Right ventricle myocardium superior (tissue), 1 donor: ENCODE results near the gene ZBTB2. TPM values are rescaled to one million over a fixed set of nuclear protein-coding genes. Genes with fewer than 3 reads are reported as not detected.
"Not testable (repeated sequence)": the region's sequence is repeated elsewhere in the genome, so short reads cannot be mapped to it uniquely, and the experiment has no call there.

ENCODE experiments used
- ATAC-seq: fragments of 200-7000 bp; cut with Tn5 transposase; one replicate; pipeline ENCODE4 v1.9.1; 2020; ENCODE audit warnings: mild to moderate bottlenecking; ENCODE audit not compliant: poor library complexity
- DNase-seq: peaks from one replicate; pipeline ENCODE4 v3.0.0-alpha.2; 2020
- intact Hi-C: fragments of 100-400 bp; cut with DNase I; formaldehyde crosslinking; loops from one replicate; pipeline ENCODE4 v1.11.2; 2022
- total RNA-seq: library from RNA; stranded (reverse); fragmentation: NEBNext Ultra II Directional; extraction: Animal tissue kit (Norgen Biotek cat#: 25700); gene quantifications from one replicate; pipeline ENCODE4 v1.2.1, GENCODE V29; 2021
- donor health status: DM: no; HTN: yes; CAD: no; lungs with severe emphysema.

The ZBTB2 gene
- total RNA-seq, 1 donor from 2014 or later = 4.1 TPM

DNA sequence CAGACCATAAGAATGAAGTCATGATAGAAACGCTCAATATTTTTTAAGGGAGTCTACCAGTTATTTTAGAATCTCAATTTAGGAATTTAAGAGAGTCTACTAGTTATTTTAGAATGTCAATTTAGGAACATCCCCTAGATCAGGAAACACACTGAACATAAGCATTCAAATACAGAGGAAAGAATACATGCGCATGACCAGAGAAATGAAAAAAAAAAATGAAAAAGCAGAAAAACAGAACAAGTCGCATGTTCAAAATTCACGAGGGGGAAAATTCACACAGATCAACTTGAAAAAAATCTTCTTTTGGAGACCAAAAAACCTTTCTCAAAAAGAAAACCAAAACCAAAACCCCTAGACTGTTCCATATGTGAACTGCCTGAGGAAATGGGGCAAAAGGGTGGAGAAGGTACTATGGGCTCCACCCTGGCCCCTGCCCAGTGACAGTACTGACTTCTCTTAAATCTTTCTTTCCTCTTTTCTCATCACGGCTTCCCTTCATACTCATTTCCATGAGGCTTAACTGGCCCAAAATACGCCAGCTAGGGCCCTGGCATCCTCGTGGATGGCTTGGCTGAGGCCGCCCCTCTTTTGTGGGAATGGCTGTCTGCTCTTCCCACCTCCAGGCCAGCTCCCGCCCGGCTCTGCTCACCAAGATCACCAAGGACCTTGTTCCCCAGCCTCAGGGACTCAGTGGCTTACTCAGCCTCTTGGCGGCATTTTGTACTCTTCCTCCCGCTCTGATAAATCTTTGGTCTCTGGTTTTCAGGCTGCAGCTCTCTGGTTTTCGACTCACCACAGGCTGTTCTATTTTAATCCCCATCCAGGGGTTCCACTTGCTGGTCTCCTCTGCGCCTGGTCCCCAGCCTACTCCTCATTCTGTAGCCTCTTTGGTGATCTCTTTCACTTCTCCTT lies 11.2 kb downstream of the ZBTB2 start:
- DNase-seq (peak; percentile 50), ATAC-seq (peak; percentile 44)
- intact Hi-C loops = no loop called here

DNA sequence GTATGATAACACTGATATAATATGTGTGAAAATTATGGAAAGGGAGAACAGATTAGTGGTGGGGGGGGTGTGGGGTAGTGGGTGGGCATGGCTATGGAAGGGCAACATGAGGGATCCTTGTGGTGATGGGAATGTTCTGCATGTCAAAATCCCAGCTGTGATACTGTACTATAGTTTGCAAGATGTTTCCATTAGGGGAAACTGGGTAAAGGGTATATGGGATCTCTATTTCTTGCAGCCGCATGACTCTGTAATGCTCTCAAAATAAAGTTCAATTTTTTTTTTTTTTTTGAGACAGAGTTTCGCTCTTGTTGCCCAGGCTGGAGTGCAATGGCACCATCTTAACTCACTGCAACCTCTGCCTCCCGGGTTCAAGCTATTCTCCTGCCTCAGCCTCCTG lies 14.3 kb downstream of the ZBTB2 start:
- DNase-seq (no peak), ATAC-seq (no peak)
- intact Hi-C loops = no loop called here

DNA sequence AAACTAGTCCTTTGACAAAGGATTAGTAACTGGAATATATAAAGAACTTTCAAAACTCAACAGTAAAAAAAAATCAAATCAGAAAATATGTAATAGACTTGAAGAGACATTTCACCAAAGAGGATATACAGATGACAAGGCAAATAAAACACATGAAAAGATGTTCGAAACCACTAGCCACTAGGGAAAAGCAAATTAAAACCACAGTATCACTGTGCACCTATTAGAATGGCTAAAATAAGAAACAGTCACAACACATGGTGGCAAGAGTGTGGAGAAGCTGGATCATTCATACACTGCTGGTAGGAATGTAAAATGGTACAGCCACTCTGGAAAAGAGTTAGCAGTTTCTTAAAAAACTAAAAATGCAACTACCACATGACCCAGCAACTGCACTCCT lies 14.9 kb downstream of the ZBTB2 start:
- no peak for ATAC-seq
- intact Hi-C loops = no loop called here
- no peak for DNase-seq

DNA sequence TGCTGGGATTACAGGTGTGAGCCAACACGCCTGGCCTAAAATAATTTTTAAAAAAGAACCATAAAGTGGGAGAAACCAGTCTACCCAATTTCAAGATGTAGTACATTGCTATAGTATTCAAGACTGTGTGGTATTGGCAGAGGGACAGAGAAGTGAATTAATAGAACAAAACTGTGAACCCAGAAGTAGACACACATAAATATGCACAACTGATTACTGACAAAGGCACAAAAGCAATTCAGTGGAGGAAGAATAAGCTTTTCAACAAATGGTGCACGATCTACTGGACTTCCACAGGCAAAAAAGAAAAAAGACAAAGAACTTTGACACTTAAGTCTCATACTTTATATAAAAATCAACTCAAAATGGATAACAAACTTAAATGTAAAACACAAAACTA lies 15.5 kb downstream of the ZBTB2 start:
- ATAC-seq (no peak), DNase-seq (no peak)
- intact Hi-C loops = no loop called here

DNA sequence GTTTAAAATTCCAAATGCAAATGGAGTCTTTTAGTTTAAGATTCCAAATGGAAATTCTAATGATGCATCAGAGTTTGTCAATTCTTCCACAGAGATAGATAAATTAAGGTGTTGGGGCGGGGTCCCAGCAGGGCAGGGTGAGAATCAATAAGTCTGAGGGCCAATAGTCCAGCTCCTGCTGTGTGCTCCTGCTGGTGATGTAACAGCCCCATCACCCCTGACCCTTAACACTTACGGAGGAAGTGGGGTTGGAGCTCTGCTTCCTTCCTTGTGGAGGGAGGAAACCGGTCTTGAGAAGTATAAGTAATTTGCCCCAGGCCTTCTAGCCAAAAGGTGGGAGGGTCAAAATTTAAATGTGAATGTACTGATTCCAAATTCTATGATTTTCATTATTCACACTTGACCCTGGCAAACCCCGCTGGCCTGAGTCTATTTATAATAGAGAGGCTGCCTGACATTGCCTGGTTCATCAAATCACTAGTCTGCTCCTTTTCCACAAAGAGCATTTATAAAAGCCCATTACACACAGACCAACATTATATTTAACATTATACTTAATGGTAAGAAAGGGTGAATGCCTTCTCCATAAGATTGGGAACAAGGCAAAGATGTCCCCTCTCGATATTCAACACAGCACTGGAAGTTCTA lies 17.2 kb downstream of the ZBTB2 start:
- intact Hi-C loops = no loop called here
- DNase-seq (no peak), ATAC-seq (peak; percentile 67)

DNA sequence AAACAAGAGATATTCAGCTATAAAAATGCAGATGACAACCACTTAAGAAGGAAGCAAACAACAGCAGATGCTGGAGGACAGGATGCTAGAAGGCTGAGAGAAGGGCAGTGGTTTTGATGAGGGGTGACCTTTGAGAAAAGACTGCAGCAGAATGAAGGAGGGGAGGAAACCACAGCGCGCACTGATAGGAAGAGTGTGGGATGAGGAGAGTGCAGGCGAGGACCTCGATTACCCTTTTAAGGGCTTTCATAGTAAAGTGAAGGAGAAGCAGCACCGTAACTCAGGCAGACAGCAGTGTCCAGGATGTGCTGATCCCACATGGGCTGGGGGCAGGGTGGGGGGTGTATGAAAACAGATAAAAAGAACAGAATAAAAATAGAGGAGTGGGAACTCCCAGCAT lies 19.2 kb downstream of the ZBTB2 start:
- DNase-seq (no peak), ATAC-seq (no peak)
- intact Hi-C loops = no loop called here

DNA sequence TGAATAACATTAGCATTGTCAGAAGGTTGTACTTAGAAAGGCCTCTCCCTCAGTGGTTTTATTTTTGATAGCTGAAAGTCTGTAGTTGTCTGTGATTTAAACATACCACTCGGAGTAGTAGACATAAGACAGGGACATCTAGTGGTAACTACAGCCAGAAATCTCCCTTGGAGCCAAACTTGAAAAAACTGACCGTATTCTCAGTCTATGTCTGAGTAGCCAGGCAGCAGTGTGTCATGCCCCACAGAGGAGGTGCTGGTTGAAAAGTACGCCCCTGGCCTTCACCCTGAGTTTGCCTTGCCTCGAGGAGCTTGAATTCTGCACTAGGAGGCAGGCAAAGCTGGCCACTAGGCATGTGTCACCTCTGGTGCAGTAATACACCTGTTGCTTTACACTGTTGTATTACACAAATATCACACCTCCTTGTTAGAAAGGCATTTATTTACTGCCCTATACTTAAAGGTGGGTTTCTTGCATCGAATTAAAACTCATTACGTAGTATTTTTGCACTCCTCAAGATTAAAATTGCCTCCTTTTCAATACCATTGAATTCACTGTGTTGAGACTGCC lies 20.8 kb downstream of the ZBTB2 start:
- ATAC-seq (no peak), DNase-seq (no peak)
- intact Hi-C loops = no loop called here

DNA sequence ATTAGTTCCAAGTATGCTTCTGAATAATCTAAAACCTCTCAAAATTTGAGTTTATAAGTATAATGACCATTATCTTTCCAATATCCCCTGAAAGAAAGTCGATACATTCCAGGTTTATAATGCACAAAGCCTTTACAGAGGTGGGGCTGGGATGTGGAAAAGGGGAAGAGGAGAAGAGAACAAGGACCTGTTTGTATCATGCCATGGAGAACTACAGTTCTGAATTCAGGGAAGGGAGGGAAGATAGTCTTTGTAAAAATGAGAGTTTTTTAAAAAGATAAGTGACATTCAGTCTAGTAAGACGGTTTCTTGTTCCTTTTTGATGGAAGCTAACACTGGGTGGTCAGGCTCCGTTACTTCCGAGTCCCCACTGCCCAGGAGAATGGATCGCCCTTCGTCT lies 26.1 kb downstream of the ZBTB2 start:
- no peak for ATAC-seq
- DNase-seq = no peak
- intact Hi-C loops = no loop called here

DNA sequence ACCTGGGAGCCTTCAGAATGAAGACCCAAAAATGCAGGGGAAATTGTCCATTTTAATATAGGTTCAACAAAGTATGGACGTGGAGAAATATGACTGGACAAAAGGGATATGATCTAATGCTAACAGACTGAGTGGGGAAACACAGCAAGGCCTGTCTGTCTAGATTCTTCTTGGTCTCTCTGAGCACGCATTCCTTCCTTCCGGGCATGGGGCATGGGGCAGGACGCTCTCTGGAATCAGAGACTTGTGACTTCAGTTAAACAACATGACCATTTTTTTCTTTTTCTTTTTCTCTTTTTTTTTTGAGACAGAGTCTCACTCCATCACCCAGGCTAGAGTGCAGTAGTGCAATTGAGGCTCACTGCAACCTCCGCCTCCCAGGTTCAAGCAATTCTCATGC lies 31.9 kb downstream of the ZBTB2 start:
- intact Hi-C loops = no loop called here
- ATAC-seq (no peak), DNase-seq (no peak)

DNA sequence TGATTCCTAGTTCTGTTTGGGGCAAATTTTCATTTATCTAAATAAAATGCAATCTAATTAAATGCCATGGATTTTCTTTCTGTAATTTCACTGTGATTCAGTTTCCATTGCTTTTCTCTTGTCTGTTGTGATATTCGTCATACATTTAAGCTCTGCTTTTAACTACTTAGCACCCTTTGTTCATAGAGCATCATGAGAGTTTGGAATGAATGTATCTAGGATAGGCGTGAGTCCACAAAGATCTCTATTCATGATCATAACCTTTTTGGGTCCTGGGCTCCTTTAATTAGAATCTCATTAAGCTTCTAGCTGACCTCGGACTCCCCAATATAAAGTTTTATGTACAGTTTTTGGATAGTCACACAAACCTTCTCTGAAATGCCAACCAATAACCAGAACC lies 32.9 kb downstream of the ZBTB2 start:
- intact Hi-C loops = no loop called here
- ATAC-seq (no peak), DNase-seq (no peak)

DNA sequence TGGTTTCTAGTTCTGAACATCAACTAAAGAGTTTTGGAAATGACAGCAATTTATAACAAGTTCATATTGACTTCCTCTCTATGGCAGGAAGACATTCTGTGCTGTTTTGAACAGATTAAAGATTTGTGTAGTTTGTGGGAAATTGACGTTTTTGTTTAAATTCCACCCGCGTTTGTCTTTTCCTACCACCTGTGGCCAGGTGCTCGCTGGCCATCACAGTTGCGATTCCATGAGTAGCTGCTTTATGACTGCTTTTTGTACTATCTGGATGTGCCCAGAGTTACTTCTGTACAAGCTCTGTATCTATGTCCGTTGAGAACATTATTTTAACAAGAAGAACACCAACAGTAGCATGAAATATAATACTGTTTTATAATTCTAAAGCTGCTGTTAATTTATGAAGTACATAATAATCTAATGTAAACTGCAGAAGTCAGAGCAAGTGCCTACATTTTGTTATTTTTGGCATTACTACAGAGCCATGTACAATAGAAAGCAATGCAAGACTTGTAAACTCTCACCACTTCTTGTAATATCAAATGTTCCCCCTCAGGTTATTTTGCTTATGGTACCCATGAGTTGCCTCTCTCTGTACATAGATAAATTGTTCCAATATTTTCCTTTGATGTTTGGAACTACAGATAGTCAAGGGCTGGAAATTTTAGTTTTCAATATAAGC lies 33.5 kb downstream of the ZBTB2 start:
- intact Hi-C loops = no loop called here
- no peak for ATAC-seq
- DNase-seq = no peak

DNA sequence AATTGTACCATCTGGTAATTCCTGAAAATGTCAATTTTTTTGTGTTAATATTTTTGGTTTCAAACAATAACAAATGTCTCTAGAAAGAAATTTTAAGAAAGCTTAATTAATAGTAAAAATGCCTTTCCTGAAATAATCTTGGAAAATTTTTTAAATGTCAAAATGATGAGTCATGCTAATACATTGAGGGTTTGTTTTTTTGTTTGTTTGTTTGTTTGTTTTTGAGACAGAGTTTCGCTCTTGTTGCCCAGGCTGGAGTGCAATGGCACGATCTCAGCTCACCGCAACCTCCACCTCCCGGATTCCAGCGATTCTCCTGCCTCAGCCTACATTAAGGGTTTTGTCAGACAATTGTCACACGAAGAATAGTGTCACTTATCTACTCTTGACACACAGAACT lies 34.4 kb downstream of the ZBTB2 start:
- DNase-seq, ATAC-seq, intact Hi-C loops: not testable (repeated sequence)

DNA sequence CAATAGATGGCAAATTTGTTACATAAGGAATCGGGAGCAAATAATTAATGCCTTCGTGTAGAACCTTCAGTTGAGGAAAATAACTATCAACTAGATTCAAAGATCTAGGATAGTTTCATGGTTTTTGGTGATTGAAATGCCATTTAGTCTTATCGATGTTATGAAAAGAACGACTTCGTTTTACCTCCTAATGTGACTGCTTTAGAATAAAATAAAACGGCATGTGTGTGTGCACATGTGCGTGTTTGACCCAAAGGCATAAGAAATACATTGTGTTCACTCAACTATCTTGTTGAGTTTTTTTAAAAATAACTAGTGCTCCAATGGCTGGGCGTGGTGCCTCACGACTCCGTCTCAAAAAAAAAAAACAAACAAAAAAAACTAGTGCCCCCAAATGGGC lies 37.6 kb downstream of the ZBTB2 start:
- DNase-seq (no peak), ATAC-seq (no peak)
- intact Hi-C loops = no loop called here

DNA sequence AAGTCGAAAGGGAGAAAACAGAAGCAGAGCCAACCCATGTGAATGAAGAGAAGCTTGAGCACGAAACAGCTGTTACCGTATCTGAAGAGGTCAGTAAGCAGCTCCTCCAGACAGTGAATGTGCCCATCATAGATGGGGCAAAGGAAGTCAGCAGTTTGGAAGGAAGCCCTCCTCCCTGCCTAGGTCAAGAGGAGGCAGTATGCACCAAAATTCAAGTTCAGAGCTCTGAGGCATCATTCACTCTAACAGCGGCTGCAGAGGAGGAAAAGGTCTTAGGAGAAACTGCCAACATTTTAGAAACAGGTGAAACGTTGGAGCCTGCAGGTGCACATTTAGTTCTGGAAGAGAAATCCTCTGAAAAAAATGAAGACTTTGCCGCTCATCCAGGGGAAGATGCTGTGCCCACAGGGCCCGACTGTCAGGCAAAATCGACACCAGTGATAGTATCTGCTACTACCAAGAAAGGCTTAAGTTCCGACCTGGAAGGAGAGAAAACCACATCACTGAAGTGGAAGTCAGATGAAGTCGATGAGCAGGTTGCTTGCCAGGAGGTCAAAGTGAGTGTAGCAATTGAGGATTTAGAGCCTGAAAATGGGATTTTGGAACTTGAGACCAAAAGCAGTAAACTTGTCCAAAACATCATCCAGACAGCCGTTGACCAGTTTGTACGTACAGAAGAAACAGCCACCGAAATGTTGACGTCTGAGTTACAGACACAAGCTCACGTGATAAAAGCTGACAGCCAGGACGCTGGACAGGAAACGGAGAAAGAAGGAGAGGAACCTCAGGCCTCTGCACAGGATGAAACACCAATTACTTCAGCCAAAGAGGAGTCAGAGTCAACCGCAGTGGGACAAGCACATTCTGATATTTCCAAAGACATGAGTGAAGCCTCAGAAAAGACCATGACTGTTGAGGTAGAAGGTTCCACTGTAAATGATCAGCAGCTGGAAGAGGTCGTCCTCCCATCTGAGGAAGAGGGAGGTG lies 38.7 kb downstream of the ZBTB2 start:
- no peak for DNase-seq
- intact Hi-C loops = no loop called here
- ATAC-seq = no peak

DNA sequence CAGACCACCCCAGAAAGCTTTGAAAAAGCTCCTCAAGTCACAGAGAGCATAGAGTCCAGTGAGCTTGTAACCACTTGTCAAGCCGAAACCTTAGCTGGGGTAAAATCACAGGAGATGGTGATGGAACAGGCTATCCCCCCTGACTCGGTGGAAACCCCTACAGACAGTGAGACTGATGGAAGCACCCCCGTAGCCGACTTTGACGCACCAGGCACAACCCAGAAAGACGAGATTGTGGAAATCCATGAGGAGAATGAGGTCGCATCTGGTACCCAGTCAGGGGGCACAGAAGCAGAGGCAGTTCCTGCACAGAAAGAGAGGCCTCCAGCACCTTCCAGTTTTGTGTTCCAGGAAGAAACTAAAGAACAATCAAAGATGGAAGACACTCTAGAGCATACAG lies 39.6 kb downstream of the ZBTB2 start:
- no peak for ATAC-seq
- intact Hi-C loops = no loop called here
- DNase-seq = no peak

DNA sequence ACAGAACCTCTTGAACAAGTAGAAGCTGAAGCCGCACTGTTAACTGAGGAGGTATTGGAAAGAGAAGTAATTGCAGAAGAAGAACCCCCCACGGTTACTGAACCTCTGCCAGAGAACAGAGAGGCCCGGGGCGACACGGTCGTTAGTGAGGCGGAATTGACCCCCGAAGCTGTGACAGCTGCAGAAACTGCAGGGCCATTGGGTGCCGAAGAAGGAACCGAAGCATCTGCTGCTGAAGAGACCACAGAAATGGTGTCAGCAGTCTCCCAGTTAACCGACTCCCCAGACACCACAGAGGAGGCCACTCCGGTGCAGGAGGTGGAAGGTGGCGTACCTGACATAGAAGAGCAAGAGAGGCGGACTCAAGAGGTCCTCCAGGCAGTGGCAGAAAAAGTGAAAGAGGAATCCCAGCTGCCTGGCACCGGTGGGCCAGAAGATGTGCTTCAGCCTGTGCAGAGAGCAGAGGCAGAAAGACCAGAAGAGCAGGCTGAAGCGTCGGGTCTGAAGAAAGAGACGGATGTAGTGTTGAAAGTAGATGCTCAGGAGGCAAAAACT lies 40.1 kb downstream of the ZBTB2 start:
- ATAC-seq (no peak), DNase-seq (no peak)
- intact Hi-C loops = no loop called here

DNA sequence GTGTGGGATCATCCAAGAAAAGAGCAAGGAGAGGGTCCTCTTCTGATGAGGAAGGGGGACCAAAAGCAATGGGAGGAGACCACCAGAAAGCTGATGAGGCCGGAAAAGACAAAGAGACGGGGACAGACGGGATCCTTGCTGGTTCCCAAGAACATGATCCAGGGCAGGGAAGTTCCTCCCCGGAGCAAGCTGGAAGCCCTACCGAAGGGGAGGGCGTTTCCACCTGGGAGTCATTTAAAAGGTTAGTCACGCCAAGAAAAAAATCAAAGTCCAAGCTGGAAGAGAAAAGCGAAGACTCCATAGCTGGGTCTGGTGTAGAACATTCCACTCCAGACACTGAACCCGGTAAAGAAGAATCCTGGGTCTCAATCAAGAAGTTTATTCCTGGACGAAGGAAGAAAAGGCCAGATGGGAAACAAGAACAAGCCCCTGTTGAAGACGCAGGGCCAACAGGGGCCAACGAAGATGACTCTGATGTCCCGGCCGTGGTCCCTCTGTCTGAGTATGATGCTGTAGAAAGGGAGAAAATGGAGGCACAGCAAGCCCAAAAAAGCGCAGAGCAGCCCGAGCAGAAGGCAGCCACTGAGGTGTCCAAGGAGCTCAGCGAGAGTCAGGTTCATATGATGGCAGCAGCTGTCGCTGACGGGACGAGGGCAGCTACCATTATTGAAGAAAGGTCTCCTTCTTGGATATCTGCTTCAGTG lies 40.8 kb downstream of the ZBTB2 start:
- intact Hi-C loops = no loop called here
- no peak for ATAC-seq
- DNase-seq = no peak
